Upper lobe of left lung (tissue), 6 donors: ENCODE measurements around the gene IGF2BP1. TPM values are rescaled to one million over a fixed set of nuclear protein-coding genes. Genes with fewer than 3 reads are reported as not detected.

Experiments used
- ATAC-seq, 2 donors: fragments of 200-7000 bp; cut with Tn5 transposase; one replicate each; pipeline ENCODE4 v1.9.1; 2022; ENCODE audit warnings: mild to moderate bottlenecking in 2 of 2, moderate library complexity in 2 of 2; ENCODE audit not compliant: low FRiP score in 2 of 2
- DNase-seq, 2 donors: peaks; one replicate each; pipeline ENCODE4 v3.0.0-alpha.2; 2019 to 2020
- H3K27ac ChIP-seq, 4 donors: fragments of 200-600 bp; sonication (generic); one replicate each; pipeline ENCODE4 v1.5.1; 2016 to 2019
- H3K27me3 ChIP-seq, 4 donors: fragments of 200-600 bp; sonication (generic); one replicate each; pipeline ENCODE4 v1.5.1; 2017 to 2019
- H3K36me3 ChIP-seq, 4 donors: fragments of 200-600 bp; sonication (generic); one replicate each; pipeline ENCODE4 v1.5.1; 2016 to 2019
- H3K4me1 ChIP-seq, 4 donors: fragments of 200-600 bp; sonication (generic); one replicate each; pipeline ENCODE4 v1.5.1; 2018 to 2019
- H3K4me3 ChIP-seq, 4 donors: fragments of 200-600 bp; sonication (generic); one replicate each; pipeline ENCODE4 v1.5.1; 2017 to 2019; ENCODE audit warnings: mild to moderate bottlenecking in 2 of 4, moderate library complexity in 1 of 4
- H3K9me3 ChIP-seq, 4 donors: fragments of 200-600 bp; sonication (generic); one replicate each; pipeline ENCODE4 v1.5.1; 2018 to 2019
- EP300 ChIP-seq, 4 donors: sonication (generic); formaldehyde crosslinking; IDR thresholded peaks; one replicate each; pipeline ENCODE4 v1.5.1; 2017; ENCODE audit warnings: antibody characterized with exemption in 4 of 4, control low read depth in 2 of 4
- POLR2A ChIP-seq, 4 donors: fragments of 450-650 bp; IDR thresholded peaks; one replicate each; pipeline ENCODE4 v1.5.1; 2016 to 2017; ENCODE audit warnings: antibody characterized with exemption in 4 of 4, mild to moderate bottlenecking in 2 of 4
- POLR2AphosphoS5 ChIP-seq, 2 donors: sonication (generic); formaldehyde crosslinking; IDR thresholded peaks; one replicate each; pipeline ENCODE4 v1.5.1; 2017; ENCODE audit warnings: antibody characterized with exemption in 2 of 2
- WGBS, 2 donors: methylation state at CpG; one replicate each; pipeline ENCODE4 v1.1.5; 2017 to 2018; 5-methylcytosine and 5-hydroxymethylcytosine counted together
- total RNA-seq, 6 donors: library from RNA; depleted of rRNA in 4 of 6; stranded (reverse); fragments of >200 nt in 4 of 6; gene quantifications; one replicate each; pipeline versions ENCODE4 v1.1.0 to v1.2.1, GENCODE V29; 2016 to 2021
- TF ChIP-seq, protein P1 (sequence below), 6 experiments: fragments of 450-650 bp in 4 of 6; fragments of 200-600 bp in 2 of 6; sonication (generic) in 2 of 6; IDR thresholded peaks; one replicate each; pipeline ENCODE4 v1.5.1; 2016 to 2019; ENCODE audit warnings: antibody characterized with exemption in 6 of 6
- donor health status: DM: no; HTN: no; CAD: no; lungs with moderate emphysema.
- donor health status: DM: no; HTN: yes; CAD: no; lungs with severe emphysema.

IGF2BP1 gene
- total RNA-seq, 6 donors from 2014 or later: 1.3 to 1.4 TPM; not detected in 4

GRCh38 chr17:49049265-49049664 is 52.1 kb downstream of the IGF2BP1 start:
- no peak overlapping the region for H3K4me3 ChIP-seq
- 80 to 83% methylated on average over 10 to 11 of the region's 11 CpGs for WGBS, 2 donors
- H3K9me3 ChIP-seq: no peaks in the 10 kb centered on the region
- H3K27me3 ChIP-seq: no peaks in the 10 kb centered on the region
- no peaks in the 10 kb centered on the region for H3K36me3 ChIP-seq
- TF ChIP-seq POLR2A (IDR thresholded peaks at IDR 0.05) (no peak), EP300 (IDR thresholded peaks at IDR 0.05) (no peak), POLR2AphosphoS5 (IDR thresholded peaks at IDR 0.05) (no peak)
- TF ChIP-seq, protein P1, sequence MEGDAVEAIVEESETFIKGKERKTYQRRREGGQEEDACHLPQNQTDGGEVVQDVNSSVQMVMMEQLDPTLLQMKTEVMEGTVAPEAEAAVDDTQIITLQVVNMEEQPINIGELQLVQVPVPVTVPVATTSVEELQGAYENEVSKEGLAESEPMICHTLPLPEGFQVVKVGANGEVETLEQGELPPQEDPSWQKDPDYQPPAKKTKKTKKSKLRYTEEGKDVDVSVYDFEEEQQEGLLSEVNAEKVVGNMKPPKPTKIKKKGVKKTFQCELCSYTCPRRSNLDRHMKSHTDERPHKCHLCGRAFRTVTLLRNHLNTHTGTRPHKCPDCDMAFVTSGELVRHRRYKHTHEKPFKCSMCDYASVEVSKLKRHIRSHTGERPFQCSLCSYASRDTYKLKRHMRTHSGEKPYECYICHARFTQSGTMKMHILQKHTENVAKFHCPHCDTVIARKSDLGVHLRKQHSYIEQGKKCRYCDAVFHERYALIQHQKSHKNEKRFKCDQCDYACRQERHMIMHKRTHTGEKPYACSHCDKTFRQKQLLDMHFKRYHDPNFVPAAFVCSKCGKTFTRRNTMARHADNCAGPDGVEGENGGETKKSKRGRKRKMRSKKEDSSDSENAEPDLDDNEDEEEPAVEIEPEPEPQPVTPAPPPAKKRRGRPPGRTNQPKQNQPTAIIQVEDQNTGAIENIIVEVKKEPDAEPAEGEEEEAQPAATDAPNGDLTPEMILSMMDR (IDR thresholded peaks at IDR 0.05): no peak
- H3K4me1 ChIP-seq: no peaks in the 10 kb centered on the region
- no peak overlapping the region for H3K27ac ChIP-seq
- DNase-seq (no peak), ATAC-seq (no peak)

DNA sequence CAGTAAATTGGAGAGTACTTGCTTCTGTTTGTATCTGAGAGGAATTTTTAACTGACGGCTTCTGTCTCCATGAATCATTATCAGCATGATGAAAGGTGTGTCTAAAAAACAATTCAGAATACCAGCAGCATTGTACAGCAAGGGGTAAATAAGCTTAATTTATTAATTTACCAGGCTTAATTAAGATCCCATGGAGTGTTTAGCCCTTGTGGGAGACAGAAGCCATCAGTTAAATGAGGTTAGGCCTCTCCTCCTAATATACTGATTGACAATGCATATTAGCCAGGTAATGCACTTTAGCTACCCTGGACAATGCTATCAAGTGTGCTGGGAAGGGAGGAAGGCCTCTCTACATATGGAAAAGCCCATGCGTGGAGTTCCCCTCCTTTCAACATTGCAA is 53.4 kb downstream of the IGF2BP1 start:
- ATAC-seq (no peak), DNase-seq (no peak)
- 95 to 96% methylated on average over 2 of the region's 2 CpGs for WGBS, 2 donors
- Histone ChIP-seq H3K27ac (no peak overlapping the region), H3K9me3 (no peaks in the 10 kb centered on the region), H3K4me3 (no peak overlapping the region), H3K4me1 (no peaks in the 10 kb centered on the region), H3K36me3 (no peaks in the 10 kb centered on the region), H3K27me3 (no peaks in the 10 kb centered on the region)
- TF ChIP-seq, protein P1 (IDR thresholded peaks at IDR 0.05): no peak
- TF ChIP-seq POLR2AphosphoS5 (IDR thresholded peaks at IDR 0.05): no peak
- TF ChIP-seq EP300 (IDR thresholded peaks at IDR 0.05): no peak
- no peak for TF ChIP-seq POLR2A (IDR thresholded peaks at IDR 0.05)

- Histone ChIP-seq H3K4me1 (no peaks in the 10 kb centered on the region), H3K36me3 (no peaks in the 10 kb centered on the region), H3K27ac (no peak overlapping the region), H3K27me3 (no peaks in the 10 kb centered on the region), H3K9me3 (no peaks in the 10 kb centered on the region), H3K4me3 (no peak overlapping the region)
- no peak for ATAC-seq
- DNase-seq: no peak
- no peak for TF ChIP-seq POLR2A (IDR thresholded peaks at IDR 0.05)
- TF ChIP-seq EP300 (IDR thresholded peaks at IDR 0.05): no peak
- TF ChIP-seq, protein P1 (IDR thresholded peaks at IDR 0.05): no peak
- TF ChIP-seq POLR2AphosphoS5 (IDR thresholded peaks at IDR 0.05): no peak
- 89 to 92% methylated on average over 1 of the region's 1 CpG for whole genome bisulfite sequencing, 2 donors
These were observed 54.1 kb downstream of the IGF2BP1 start for GRCh38 chr17:49051269-49051668.

DNA sequence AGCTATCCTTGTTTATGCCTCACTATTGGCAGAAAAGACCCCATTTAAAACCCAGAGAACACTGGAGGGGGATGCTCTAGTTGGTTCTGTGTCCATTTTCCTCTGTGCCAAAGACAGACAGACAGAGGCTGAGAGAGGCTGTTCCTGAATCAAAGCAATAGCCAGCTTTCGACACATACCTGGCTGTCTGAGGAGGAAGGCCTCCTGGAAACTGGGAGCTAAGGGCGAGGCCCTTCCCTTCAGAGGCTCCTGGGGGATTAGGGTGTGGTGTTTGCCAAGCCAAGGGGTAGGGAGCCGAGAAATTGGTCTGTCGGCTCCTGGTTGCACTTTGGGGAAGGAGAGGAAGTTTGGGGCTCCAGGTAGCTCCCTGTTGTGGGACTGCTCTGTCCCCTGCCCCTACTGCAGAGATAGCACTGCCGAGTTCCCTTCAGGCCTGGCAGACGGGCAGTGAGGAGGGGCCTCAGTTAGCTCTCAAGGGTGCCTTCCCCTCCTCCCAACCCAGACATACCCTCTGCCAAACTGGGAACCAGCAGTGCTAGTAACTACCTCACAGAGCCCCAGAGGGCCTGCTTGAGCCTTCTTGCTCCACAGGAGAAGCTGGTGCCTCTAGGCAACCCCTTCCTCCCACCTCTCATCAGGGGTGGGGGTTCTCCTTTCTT is 56.1 kb downstream of the IGF2BP1 start:
- Histone ChIP-seq H3K36me3 (no peaks in the 10 kb centered on the region), H3K9me3 (no peaks in the 10 kb centered on the region), H3K27me3 (no peaks in the 10 kb centered on the region), H3K27ac (no peak overlapping the region), H3K4me3 (no peak overlapping the region), H3K4me1 (no peaks in the 10 kb centered on the region)
- DNase-seq (no peak), ATAC-seq (no peak)
- 70 to 76% methylated on average over 5 to 6 of the region's 6 CpGs for WGBS, 2 donors
- TF ChIP-seq EP300 (IDR thresholded peaks at IDR 0.05): no peak
- TF ChIP-seq, protein P1 (IDR thresholded peaks at IDR 0.05): no peak
- TF ChIP-seq POLR2AphosphoS5 (IDR thresholded peaks at IDR 0.05): no peak
- no peak for TF ChIP-seq POLR2A (IDR thresholded peaks at IDR 0.05)
